ENCODE data around the gene ITIH4.
A peak's percentile ranks its signal among the peaks of the same experiment; 100 is the strongest.

The ITIH4 gene

GRCh38 chr3:52859686-52860423, 29.4 kb upstream of the ITIH4 start:
- peaks cover 25% of the 10 kb centered on the region for H3K36me3 Mint-ChIP-seq
- no peaks in the 10 kb centered on the region for H3K9me3 Mint-ChIP-seq
- DNase-seq (ENCODE audit: low spot score in 2 of 2) = no peak
- H3K4me1 Mint-ChIP-seq = peaks cover 6% of the 10 kb centered on the region
- H3K27me3 Mint-ChIP-seq = no peaks in the 10 kb centered on the region
- H3K27ac Mint-ChIP-seq = no peak overlapping the region
- H3K4me3 Mint-ChIP-seq = no peak overlapping the region
- no peak for ATAC-seq (ENCODE audit: low read depth)

GRCh38 chr3:52857864-52858263, 27.4 kb upstream of the ITIH4 start:
- Mint-ChIP-seq H3K36me3 (peaks cover 15% of the 10 kb centered on the region), H3K27me3 (no peaks in the 10 kb centered on the region), H3K9me3 (no peaks in the 10 kb centered on the region), H3K27ac (no peak overlapping the region), H3K4me3 (no peak overlapping the region), H3K4me1 (peaks cover 6% of the 10 kb centered on the region)
- DNase-seq (ENCODE audit: low spot score in 2 of 2) (no peak), ATAC-seq (ENCODE audit: low read depth) (no peak)

- H3K4me1 Mint-ChIP-seq = peaks cover 6% of the 10 kb centered on the region
- H3K27ac Mint-ChIP-seq = peak overlapping the region; percentile 35
- H3K36me3 Mint-ChIP-seq = peaks cover 12% of the 10 kb centered on the region
- no peaks in the 10 kb centered on the region for H3K9me3 Mint-ChIP-seq
- DNase-seq (ENCODE audit: low spot score in 2 of 2) (no peak), ATAC-seq (ENCODE audit: low read depth) (no peak)
- H3K27me3 Mint-ChIP-seq = no peaks in the 10 kb centered on the region
- H3K4me3 Mint-ChIP-seq = no peak overlapping the region
These were observed 26.7 kb upstream of the ITIH4 start for GRCh38 chr3:52857133-52857532.

GRCh38 chr3:52856666-52857065, 26.2 kb upstream of the ITIH4 start:
- H3K27me3 Mint-ChIP-seq = no peaks in the 10 kb centered on the region
- H3K9me3 Mint-ChIP-seq = no peaks in the 10 kb centered on the region
- H3K4me1 Mint-ChIP-seq = peaks cover 6% of the 10 kb centered on the region
- ATAC-seq (ENCODE audit: low read depth) (no peak), DNase-seq (ENCODE audit: low spot score in 2 of 2) (no peak)
- peak overlapping the region; percentile 35 for H3K27ac Mint-ChIP-seq
- peaks cover 14% of the 10 kb centered on the region for H3K36me3 Mint-ChIP-seq
- no peak overlapping the region for H3K4me3 Mint-ChIP-seq

- H3K4me1 Mint-ChIP-seq = peaks cover 6% of the 10 kb centered on the region
- no peak for DNase-seq (ENCODE audit: low spot score in 2 of 2)
- H3K27me3 Mint-ChIP-seq = no peaks in the 10 kb centered on the region
- ATAC-seq (ENCODE audit: low read depth) = no peak
- no peak overlapping the region for H3K27ac Mint-ChIP-seq
- H3K4me3 Mint-ChIP-seq = no peak overlapping the region
- peaks cover 15% of the 10 kb centered on the region for H3K36me3 Mint-ChIP-seq
- no peaks in the 10 kb centered on the region for H3K9me3 Mint-ChIP-seq
These were observed 23.5 kb upstream of the ITIH4 start for GRCh38 chr3:52854013-52854412.

DNA sequence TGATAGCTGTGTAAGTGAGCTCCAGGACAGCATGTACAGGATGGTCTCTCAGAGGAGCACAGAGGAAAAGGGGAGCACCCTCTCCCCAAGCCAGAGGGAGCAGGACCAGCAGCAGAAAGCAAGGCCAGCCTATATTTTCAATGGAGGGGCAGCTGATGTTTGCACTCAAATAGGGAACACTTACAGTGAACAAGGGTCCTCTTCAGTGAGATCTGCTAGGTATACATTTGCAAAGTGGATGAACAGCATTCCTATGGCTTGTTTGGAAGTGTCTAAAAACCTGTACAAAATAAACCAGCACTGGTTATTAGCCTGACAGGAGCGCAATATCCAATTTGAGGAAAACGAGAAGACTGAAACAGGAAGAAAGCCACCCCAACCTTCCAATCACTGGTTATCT, 21.9 kb upstream of the ITIH4 start:
- peaks cover 12% of the 10 kb centered on the region for H3K36me3 Mint-ChIP-seq
- DNase-seq (ENCODE audit: low spot score in 2 of 2) (no peak), ATAC-seq (ENCODE audit: low read depth) (no peak)
- no peaks in the 10 kb centered on the region for H3K9me3 Mint-ChIP-seq
- peaks cover 6% of the 10 kb centered on the region for H3K4me1 Mint-ChIP-seq
- no peak overlapping the region for H3K4me3 Mint-ChIP-seq
- no peak overlapping the region for H3K27ac Mint-ChIP-seq
- no peaks in the 10 kb centered on the region for H3K27me3 Mint-ChIP-seq

DNA sequence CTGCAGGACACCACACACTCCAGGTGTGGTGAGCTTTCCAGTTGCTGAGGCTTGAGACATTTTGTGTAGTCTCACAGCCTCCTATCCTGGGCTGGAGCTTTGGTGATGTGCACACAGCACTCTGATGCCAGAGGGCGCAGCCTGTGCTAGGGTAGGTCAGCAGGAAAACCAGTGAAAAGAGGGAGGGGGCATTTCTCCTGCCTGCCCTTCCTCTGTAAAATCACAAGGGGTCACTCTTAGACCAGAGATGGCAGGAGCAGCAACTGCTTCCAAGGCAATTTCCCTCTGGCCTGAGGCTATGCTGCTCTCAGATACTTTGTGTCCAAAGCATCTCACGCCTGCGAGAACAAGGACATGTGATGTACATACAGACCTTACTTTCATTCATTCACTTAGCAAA, 20.9 kb upstream of the ITIH4 start:
- no peak overlapping the region for H3K4me3 Mint-ChIP-seq
- no peaks in the 10 kb centered on the region for H3K27me3 Mint-ChIP-seq
- H3K27ac Mint-ChIP-seq = no peak overlapping the region
- H3K36me3 Mint-ChIP-seq = peaks cover 8% of the 10 kb centered on the region
- H3K9me3 Mint-ChIP-seq = no peaks in the 10 kb centered on the region
- ATAC-seq (ENCODE audit: low read depth) (peak; percentile 66), DNase-seq (ENCODE audit: low spot score in 2 of 2) (no peak)
- peaks cover 3% of the 10 kb centered on the region for H3K4me1 Mint-ChIP-seq

- no peaks in the 10 kb centered on the region for H3K4me1 Mint-ChIP-seq
- no peak for ATAC-seq (ENCODE audit: low read depth)
These were observed 19.2 kb upstream of the ITIH4 start for GRCh38 chr3:52849656-52850055.

GRCh38 chr3:52848617-52849016, 18.1 kb upstream of the ITIH4 start:
- H3K4me1 Mint-ChIP-seq = no peaks in the 10 kb centered on the region
- H3K36me3 Mint-ChIP-seq = peaks cover 4% of the 10 kb centered on the region
- no peak overlapping the region for H3K4me3 Mint-ChIP-seq
- H3K27ac Mint-ChIP-seq = no peak overlapping the region
- H3K27me3 Mint-ChIP-seq = no peaks in the 10 kb centered on the region
- ATAC-seq (ENCODE audit: low read depth) = no peak
- H3K9me3 Mint-ChIP-seq = no peaks in the 10 kb centered on the region
- DNase-seq (ENCODE audit: low spot score in 2 of 2) = no peak

More at GRCh38 chr3:52849656-52850055, 19.2 kb upstream of the ITIH4 start:
- H3K36me3 Mint-ChIP-seq = peaks cover 3% of the 10 kb centered on the region
- no peaks in the 10 kb centered on the region for H3K9me3 Mint-ChIP-seq
- no peak for DNase-seq (ENCODE audit: low spot score in 2 of 2)
- H3K4me3 Mint-ChIP-seq = no peak overlapping the region
- no peaks in the 10 kb centered on the region for H3K27me3 Mint-ChIP-seq
- H3K27ac Mint-ChIP-seq = no peak overlapping the region

- Mint-ChIP-seq H3K27ac (no peak overlapping the region), H3K9me3 (no peaks in the 10 kb centered on the region), H3K4me3 (no peak overlapping the region), H3K4me1 (no peaks in the 10 kb centered on the region), H3K36me3 (peaks cover 4% of the 10 kb centered on the region), H3K27me3 (no peaks in the 10 kb centered on the region)
- ATAC-seq (ENCODE audit: low read depth) (no peak), DNase-seq (ENCODE audit: low spot score in 2 of 2) (no peak)
These were observed 17.3 kb upstream of the ITIH4 start for GRCh38 chr3:52847726-52848125.

DNA sequence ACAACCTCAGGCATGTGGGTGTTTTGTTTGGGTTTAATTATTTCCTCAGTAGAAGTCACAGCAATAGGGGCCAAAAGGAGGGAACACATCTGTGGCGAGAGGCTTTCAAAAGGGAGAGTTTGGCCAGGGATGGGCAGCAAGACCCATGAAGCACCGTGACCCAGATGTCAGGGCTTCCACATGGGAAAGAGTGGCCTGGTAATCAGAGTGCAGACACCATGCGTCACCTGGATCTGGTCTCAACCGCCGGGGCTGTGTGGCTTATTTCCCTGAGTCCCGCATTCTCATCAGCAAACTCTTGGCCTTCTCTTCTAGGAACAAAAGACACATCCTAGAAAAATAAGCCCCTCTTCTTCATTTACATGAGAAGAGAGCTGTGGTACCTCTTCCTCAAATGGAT, 16.8 kb upstream of the ITIH4 start:
- H3K4me3 Mint-ChIP-seq = no peak overlapping the region
- H3K27me3 Mint-ChIP-seq = no peaks in the 10 kb centered on the region
- no peaks in the 10 kb centered on the region for H3K4me1 Mint-ChIP-seq
- peaks cover 4% of the 10 kb centered on the region for H3K36me3 Mint-ChIP-seq
- H3K27ac Mint-ChIP-seq = no peak overlapping the region
- no peak for DNase-seq (ENCODE audit: low spot score in 2 of 2)
- no peak for ATAC-seq (ENCODE audit: low read depth)
- no peaks in the 10 kb centered on the region for H3K9me3 Mint-ChIP-seq

- DNase-seq (ENCODE audit: low spot score in 2 of 2) (no peak), ATAC-seq (ENCODE audit: low read depth) (no peak)
- Mint-ChIP-seq H3K36me3 (peaks cover 9% of the 10 kb centered on the region), H3K27me3 (no peaks in the 10 kb centered on the region), H3K4me3 (no peak overlapping the region), H3K27ac (no peak overlapping the region), H3K9me3 (no peaks in the 10 kb centered on the region), H3K4me1 (no peaks in the 10 kb centered on the region)
These were observed 16.0 kb upstream of the ITIH4 start for GRCh38 chr3:52846432-52846965.

- H3K27ac Mint-ChIP-seq = no peak overlapping the region
- H3K4me3 Mint-ChIP-seq = no peak overlapping the region
- peaks cover 9% of the 10 kb centered on the region for H3K36me3 Mint-ChIP-seq
- H3K9me3 Mint-ChIP-seq = no peaks in the 10 kb centered on the region
- no peak for ATAC-seq (ENCODE audit: low read depth)
- peak in 1 of 2 donors; percentile 37 for DNase-seq (ENCODE audit: low spot score in 2 of 2)
- H3K4me1 Mint-ChIP-seq = no peaks in the 10 kb centered on the region
- H3K27me3 Mint-ChIP-seq = no peaks in the 10 kb centered on the region
These were observed 15.4 kb upstream of the ITIH4 start for GRCh38 chr3:52845691-52846431.

DNA sequence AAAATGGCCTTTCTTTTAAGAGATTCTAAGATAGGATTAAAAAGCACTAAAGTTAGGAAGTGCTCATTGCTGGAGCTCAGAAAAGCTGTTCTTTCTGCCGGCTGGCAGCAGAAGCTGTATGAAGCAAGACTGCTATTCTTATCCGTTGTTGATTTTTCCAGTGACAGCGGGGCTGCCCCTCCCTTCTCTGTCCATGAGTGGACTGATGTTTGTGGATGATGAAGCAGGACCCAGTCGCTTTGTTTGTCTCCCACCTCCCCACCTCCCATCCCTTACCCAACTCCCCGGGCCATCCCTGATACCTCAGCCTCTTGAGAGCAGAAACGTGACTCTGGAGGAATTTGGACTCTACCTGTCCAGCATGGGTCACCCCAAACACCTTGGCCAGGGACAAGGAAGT, 14.7 kb upstream of the ITIH4 start:
- no peak for ATAC-seq (ENCODE audit: low read depth)

More for the DNA sequence above, 14.7 kb upstream of the ITIH4 start:
- H3K27ac Mint-ChIP-seq = no peak overlapping the region
- no peaks in the 10 kb centered on the region for H3K4me1 Mint-ChIP-seq
- no peaks in the 10 kb centered on the region for H3K9me3 Mint-ChIP-seq
- DNase-seq (ENCODE audit: low spot score in 2 of 2) = no peak
- peaks cover 10% of the 10 kb centered on the region for H3K36me3 Mint-ChIP-seq
- H3K4me3 Mint-ChIP-seq = no peak overlapping the region
- no peaks in the 10 kb centered on the region for H3K27me3 Mint-ChIP-seq

Measured in memory B cell (primary cell).